Amniotic epithelial cell (primary cell): ENCODE measurements around the gene EWSR1.
"Not testable (repeated sequence)": the region's sequence is repeated elsewhere in the genome, so short reads cannot be mapped to it uniquely, and the experiment has no call there.

ENCODE experiments used
- DNase-seq: peaks from one replicate; pipeline ENCODE4 v3.0.0-alpha.2; 2010; ENCODE audit warnings: low read depth

The EWSR1 gene, protein sequence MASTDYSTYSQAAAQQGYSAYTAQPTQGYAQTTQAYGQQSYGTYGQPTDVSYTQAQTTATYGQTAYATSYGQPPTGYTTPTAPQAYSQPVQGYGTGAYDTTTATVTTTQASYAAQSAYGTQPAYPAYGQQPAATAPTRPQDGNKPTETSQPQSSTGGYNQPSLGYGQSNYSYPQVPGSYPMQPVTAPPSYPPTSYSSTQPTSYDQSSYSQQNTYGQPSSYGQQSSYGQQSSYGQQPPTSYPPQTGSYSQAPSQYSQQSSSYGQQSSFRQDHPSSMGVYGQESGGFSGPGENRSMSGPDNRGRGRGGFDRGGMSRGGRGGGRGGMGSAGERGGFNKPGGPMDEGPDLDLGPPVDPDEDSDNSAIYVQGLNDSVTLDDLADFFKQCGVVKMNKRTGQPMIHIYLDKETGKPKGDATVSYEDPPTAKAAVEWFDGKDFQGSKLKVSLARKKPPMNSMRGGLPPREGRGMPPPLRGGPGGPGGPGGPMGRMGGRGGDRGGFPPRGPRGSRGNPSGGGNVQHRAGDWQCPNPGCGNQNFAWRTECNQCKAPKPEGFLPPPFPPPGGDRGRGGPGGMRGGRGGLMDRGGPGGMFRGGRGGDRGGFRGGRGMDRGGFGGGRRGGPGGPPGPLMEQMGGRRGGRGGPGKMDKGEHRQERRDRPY

DNA sequence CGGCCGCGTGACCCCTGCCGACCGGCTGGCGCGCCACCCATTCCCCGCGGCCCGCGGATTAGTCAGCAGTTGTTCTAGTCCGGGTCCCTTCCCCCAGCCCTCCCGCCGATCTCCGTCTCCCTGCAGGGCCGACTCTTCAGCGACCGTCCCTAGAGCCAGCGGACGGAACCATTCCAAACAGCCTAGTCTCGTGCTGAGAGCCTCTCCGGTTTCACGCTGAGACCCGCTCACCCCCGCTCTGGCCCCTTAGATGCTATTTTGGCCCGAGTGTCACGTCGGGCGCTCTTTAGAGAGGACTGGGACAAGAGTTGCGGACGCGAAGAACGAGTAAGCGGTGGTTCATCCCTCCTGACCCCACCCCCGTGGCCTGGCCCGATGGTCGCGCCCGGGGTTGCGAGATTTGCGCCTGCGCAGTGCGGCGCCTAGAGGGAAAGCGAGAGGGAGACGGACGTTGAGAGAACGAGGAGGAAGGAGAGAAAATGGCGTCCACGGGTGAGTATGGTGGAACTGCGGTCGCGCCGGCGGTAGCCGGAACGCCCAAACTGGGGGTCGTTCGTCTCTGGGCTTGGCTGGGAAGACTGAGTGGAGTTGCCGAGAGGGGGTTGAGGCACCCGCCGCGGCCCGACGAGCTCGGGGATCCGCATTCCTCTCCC, at the start of gene EWSR1, which contains the start of gene RHBDD3:
Gene EWSR1, plus strand, starts transcription at position 411 of the 653 bp plus-strand sequence. Its CDS starts 69 bp downstream, at position 480.
Gene RHBDD3, minus strand, starts transcription at position 124 of the 653 bp plus-strand sequence. CDS start 2,355 bp downstream, outside the sequence.
- DNase-seq, result peak; percentile 97

DNA sequence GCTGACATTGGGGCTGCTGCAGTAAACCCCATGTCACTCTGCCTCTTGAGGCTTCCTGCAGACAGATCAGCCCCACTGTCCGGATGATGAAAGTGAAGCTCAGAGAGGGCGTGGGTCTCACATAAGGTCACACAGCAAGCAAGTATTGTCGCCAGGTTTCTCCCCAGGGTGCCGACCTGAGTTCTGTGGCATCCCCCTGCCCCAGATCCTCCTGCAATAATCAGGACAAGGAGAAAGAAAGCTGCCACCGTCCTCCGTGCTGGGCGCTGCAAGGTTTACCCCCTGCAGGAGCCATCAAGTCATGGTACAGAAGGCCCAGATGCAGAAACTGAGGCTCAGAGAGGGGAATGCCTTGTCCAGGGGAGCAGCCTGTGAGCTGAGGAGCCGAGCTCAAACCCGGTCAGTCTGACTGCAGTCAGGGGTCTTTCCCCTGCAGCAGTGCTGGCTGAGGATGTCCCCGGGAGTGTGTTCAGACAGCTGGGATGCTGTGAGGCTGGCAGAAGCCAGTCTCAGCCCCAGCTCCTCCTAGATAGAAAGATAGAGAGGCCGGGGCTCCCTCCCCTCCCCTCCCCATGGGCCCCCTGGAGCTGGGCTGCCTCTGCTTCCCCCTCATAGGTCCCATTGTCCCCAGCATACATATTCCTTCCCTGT, 49.2 kb upstream of the EWSR1 start:
- no peak for DNase-seq

DNA sequence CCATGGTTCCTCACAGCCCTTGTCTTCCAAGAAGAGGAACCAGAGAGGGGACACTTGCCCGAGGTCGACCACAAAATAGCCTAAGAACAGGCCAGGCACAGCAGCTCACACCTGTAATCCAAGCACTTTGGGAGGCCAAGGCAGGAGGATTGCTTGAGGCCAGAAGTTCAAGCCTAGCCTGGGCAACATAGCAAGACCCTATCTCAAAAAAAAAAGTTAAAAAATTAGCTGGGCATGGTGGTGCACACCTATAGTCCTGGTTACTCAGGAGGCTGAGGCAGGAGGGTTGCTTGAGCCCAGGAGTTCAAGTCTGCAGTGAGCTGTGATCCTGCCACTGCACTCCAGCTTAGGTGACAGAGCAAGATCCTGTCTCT, 48.7 kb upstream of the EWSR1 start:
- DNase-seq, result not testable (repeated sequence)

- no peak for DNase-seq
These were observed 48.0 kb upstream of the EWSR1 start for GRCh38 chr22:29219881-29220670.

DNA sequence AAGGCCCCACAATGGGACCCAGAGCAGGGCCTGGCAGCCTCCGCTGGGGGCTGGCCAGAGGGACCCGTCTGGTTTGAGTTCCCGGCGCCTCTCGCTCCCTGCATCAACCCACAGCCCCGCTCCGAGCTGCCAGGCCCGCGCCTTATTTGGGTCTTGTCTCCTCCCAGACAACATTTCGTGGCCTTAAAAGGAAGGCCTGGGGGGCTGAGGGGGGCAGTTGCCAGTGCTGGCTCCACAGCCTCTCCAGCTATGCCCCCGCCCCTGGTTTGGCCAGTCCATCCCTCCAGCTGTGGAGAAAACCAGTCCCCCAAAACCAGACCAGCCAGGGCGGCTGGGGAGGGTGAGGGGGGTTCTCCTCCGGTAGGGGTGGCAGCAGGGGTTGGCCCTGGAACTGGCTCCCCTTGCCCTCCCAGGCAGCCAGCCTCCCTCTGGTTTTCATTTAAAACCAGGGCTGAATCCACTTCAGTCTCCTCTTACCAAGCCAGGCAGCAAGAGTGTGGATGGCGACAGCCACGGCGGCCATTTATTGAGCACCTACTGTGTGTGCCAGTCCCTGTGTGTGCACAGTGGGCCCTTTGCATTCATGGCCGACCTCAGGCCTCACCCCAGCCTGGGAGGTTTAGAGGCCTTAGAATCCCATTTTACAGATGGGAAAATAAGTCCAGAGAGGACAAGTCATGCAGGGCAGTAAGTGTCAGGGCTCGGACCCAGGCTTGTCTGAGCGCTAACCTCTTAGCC, 43.8 kb upstream of the EWSR1 start:
- no peak for DNase-seq

GRCh38 chr22:29224859-29225410, 43.1 kb upstream of the EWSR1 start:
- no peak for DNase-seq

DNA sequence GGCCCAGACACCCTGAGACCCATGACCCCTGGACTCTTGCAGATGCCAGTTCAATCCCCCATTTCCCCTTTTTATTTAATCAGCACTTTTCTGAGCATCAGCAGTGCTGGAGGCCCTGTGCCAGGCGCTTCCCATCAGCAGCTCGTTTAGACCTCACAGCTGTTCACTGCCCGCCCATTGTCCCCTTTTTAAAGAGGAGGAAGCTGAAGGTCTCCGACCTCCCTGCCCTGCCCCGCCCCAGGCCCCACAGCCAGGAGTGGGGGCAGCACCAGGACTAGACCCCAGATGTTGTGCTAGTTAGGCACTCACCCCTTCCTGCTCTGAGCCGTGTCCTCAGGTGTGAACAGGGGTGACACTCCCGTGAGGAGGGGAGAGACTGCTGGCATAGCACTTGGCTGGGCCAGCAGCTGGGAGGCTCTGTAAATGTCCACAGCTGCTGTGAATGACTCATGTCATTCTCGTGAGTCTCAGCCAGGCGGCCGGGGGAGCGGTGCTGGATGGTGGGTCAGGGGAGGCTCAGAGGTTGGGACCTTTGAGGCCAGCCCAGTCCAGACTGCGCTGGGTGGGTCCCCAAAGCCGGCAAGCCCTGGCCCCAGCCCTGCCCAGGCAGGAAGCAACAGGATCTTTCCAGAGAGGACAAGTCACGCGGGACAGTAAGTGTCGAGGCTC, 42.5 kb upstream of the EWSR1 start:
- DNase-seq, result no peak

DNA sequence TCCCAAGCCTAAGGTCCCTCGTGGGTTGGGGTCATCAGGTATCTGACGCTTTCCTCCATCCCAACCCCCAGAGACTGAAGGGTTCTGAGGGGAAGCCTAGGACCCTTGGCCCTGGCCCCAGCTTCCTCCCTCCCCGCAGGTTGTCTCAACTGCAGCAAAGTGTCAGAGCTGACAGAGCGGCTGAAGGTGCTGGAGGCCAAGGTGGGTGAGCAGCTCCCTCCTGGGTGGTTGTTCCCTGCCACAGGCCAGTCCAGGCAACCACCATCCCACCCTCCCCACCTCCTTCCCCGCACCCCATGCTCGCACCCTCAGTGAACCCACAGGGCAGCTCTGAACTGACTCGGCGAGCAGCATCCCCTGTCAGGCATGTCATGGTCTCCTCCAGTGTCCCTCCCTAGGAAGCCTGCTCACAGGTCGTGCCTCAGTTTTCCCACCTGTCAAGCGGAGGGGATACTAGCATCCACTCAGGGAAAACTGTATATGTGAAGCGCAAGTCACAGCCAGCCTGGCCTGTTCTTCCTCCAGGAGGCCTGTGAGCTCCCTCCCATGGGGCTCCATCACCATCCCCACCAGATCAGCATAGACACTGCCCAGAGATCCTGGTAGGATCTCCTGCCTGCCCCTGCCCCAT, 41.6 kb upstream of the EWSR1 start:
- DNase-seq, result no peak

DNA sequence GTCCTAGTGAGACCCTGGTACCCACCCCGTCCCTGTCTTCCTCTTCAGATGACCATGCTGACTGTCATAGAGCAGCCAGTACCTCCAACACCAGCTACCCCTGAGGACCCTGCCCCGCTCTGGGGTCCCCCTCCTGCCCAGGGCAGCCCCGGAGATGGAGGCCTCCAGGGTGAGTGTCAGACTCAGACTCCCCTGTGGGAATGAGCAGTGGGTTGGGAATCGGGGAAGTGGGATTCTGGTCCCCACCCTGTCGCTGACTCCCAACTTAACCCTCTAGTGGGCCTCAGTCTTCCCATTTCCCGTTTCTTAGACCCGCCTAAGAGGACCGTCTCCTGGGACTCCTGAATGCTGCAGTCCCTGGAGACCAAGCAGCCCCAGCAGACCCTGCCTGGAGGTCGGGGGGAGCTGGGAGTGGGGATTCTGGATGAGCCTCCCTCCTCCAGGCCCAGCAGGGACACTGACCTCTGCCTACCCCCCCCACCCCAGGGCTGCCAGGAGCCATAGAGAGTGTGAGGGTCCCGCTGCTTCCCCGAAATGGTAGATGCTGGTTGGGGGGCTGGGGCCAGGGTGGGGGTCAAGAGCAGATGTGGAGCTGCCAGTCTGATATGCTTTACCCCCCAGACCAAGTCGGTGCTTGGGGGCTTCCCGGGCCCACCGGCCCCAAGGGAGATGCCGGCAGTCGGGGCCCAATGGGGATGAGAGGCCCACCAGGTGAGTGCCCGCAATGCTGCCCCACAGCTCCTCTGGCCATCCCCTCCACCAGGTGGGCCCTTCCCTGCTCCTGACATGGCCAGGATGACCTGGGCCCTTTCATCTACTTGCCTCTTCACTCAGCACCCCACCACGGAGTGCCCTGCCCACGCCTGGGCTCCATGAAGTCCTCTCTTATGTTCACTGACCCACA, 36.8 kb upstream of the EWSR1 start:
- DNase-seq, result no peak

DNA sequence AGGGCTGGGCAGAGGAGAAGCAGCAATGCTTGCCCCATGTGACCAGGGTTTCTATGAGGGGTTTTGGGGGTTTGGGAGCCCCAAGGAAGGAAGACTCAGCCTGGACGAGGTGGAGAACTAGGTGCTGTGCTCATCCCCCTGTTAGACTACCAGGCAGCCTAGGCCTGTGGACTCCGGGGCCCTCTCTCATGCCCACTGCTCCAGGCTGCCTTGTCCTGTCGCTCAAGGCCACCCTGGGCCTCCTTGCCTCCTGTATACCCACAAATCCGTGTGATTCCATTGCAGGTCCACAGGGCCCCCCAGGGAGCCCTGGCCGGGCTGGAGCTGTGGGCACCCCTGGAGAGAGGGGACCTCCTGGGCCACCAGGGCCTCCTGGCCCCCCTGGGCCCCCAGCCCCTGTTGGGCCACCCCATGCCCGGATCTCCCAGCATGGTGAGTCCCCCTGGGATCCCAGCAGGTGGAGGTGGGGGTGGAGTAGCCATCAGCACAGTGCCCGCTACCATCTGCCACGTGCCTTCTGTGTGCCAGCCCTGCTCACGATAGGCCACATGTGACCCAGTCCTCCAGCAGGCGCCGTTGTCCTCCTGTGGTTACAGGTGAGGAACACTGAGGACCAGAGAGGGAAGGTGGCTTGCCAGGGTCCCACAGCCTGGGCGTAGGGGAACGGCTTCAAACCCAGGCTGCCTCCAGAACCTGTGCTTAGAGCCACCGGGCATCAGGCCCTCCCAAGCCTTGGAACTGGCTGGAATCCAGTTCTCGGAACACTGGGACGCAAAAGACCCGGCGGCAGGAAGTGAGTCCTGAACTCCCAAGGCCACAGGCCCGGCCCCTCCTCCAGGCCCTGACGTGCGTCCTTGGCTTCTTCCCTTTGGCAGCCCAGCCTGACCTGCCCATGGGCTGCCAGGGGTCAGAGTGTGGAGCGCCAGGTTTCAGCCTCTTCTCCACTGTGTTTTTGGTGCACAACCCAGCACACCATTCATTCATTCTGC, 35.8 kb upstream of the EWSR1 start:
- DNase-seq, result peak; percentile 16

DNA sequence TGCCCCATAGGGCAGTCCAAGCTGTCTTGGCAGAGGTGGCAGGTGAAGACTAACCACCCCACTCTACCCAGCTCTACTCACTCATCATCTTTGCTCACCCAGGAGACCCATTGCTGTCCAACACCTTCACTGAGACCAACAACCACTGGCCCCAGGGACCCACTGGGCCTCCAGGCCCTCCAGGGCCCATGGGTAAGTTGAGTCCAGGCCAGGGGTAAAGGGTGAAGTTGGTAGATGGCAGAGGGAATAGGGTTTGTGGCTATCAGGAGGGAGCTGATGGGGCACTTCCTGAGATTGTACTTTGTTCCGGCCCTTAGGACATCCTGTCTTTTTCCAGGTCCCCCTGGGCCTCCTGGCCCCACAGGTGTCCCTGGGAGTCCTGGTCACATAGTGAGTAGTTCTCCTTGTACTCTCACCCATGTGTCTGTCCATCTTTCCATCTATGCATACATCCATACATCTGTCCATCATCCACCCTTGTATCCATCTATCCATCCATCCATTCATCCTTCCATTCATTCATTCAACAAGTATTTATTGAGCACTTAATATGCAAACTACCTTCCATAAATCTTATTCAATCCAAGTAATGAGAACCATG, 34.7 kb upstream of the EWSR1 start:
- DNase-seq, result no peak

GRCh38 chr22:29240481-29240880, 27.6 kb upstream of the EWSR1 start:
- not testable (repeated sequence) for DNase-seq

DNA sequence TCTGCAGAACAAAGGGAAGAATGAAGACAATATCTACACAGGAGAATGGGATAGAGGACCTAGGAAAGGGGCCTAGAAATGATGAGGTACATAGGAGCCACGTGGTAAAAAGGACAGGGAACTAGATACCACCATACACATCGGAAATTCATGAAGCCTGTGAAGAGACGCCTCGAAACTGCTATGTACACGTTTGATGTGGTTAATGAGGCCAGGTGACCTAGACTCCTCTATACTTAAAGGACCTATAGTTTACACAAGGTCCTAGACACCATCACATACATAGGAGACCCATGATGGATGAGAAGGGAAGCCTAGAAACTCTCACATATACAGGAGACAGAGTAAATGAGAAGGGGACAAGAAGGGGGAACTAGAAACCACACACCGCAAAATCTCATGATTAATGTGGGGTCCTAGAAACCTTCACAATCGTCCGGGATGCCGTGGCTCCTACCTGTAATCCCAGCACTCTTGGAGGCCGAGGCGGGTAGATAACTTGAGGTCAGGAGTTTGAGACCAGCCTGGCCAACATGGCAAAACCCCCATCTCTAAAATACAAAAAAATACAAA, 24.1 kb upstream of the EWSR1 start:
- DNase-seq, result no peak

DNA sequence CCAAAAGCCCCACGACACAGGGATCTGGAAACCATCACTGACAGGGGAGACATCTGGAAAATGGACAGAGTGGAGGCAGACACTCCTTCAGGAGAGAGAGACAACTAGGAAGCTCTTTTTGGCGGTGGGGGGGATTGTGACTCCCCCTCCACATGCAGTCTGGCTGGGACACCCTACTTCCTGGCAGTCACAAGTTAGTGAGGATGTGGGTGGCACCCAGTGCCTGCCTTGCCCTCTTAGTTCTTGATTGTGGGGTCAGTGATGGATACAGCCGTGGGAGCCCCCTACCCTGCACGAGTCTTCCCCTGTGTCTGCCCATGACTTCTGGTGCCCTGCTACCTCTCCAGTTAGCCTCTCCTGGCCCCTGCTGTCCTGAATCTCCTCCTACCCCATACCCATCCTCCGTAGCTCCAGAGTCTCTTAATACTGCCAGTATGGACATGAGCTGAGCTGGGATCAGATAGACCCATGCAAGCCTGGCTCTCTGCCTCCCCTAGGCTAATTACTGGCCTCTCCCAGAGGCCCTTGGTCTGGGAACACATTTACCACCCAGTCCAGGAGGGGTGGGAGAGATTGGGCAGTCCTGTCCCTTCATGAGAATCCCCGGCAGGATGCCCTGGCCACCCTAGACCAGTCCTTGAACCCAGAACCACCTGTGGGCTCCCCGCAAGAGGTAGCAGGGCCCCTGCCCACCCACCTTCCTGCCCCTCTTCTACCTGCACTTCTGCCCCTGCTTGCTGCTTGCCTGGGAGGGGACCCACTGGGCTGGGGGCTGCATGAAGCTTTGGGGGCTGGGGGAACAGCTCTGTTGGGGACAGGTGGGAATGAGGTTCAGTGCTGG, 23.1 kb upstream of the EWSR1 start:
- DNase-seq, result no peak

DNA sequence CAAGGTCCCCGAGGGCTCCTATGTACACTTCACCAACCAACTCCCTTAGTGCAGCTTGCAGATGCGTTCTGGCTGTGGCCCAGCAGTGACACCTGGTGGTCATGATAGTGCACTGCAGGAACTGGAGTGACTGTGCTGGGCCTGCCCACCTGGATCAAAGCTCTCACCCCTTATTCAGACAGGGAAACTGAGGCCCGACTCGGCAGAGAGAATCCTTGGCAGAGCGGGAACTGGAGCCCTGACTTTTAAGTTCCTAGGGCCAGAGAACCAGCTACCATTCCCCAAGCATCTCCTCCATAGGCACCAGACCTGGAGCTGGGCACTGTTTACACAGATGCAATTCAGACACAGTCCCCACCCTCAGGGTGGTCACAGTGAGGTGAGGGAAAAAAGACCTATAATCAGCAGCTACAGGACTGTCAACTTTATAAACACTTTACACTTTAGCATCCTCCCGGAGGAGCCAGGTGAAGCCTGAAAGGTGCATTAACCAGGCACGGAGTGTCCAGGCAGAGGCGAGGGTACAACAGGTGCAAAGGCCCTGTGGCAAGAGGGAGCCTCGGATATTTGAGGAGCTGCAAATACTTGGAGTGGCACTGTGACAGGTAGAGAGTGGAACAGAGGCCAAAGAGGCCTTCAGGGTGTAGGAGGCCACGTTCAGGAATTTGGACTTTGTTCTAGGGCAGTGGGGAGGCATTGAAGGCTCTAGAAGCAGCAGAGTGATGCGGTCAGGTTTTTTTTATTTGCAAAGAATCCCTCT, 22.3 kb upstream of the EWSR1 start:
- DNase-seq, result peak; percentile 49
